ENCODE data around the gene STUM.
A peak's percentile ranks its signal among the peaks of the same experiment; 100 is the strongest.

STUM gene

GRCh38 chr1:226649244-226649643, 100.7 kb downstream of the STUM start:
- H3K4me1 ChIP-seq (ENCODE audit: control insufficient read depth in 1 of 2, insufficient read depth in 2 of 2, low read length in 2 of 2) = peaks cover 12 to 13% of the 10 kb centered on the region in 2 donors
- H3K9me3 ChIP-seq (ENCODE audit: control insufficient read depth in 1 of 2, low read length in 2 of 2) = no peaks in the 10 kb centered on the region
- peaks cover 16 to 29% of the 10 kb centered on the region in 2 donors for H3K36me3 ChIP-seq (ENCODE audit: control insufficient read depth in 1 of 2, insufficient read depth in 2 of 2, low read length in 2 of 2)
- H3K27me3 ChIP-seq (ENCODE audit: control insufficient read depth in 1 of 2, insufficient read depth in 2 of 2, low read length in 2 of 2) = no peaks in the 10 kb centered on the region
- H3K4me3 ChIP-seq (ENCODE audit: low read depth in 1 of 2, low read length in 2 of 2) = no peak overlapping the region
- H3K27ac ChIP-seq (ENCODE audit: low read depth, low read length) = no peak overlapping the region
- H3K9ac ChIP-seq (ENCODE audit: low read depth in 1 of 2, low read length in 2 of 2) = no peak overlapping the region

- Histone ChIP-seq H3K9ac (ENCODE audit: low read depth in 1 of 2, low read length in 2 of 2) (no peak overlapping the region), H3K9me3 (ENCODE audit: control insufficient read depth in 1 of 2, low read length in 2 of 2) (no peaks in the 10 kb centered on the region), H3K27ac (ENCODE audit: low read depth, low read length) (no peak overlapping the region), H3K36me3 (ENCODE audit: control insufficient read depth in 1 of 2, insufficient read depth in 2 of 2, low read length in 2 of 2) (peaks cover 16 to 29% of the 10 kb centered on the region in 2 donors), H3K27me3 (ENCODE audit: control insufficient read depth in 1 of 2, insufficient read depth in 2 of 2, low read length in 2 of 2) (no peaks in the 10 kb centered on the region), H3K4me3 (ENCODE audit: low read depth in 1 of 2, low read length in 2 of 2) (no peak overlapping the region), H3K4me1 (ENCODE audit: control insufficient read depth in 1 of 2, insufficient read depth in 2 of 2, low read length in 2 of 2) (peaks cover 12 to 13% of the 10 kb centered on the region in 2 donors)
Measured at GRCh38 chr1:226649780-226650179, 101.2 kb downstream of the STUM start.

- H3K27ac ChIP-seq (ENCODE audit: low read depth, low read length) = no peak overlapping the region
- peaks cover 16 to 29% of the 10 kb centered on the region in 2 donors for H3K36me3 ChIP-seq (ENCODE audit: control insufficient read depth in 1 of 2, insufficient read depth in 2 of 2, low read length in 2 of 2)
- H3K9ac ChIP-seq (ENCODE audit: low read depth in 1 of 2, low read length in 2 of 2) = no peak overlapping the region
- H3K4me3 ChIP-seq (ENCODE audit: low read depth in 1 of 2, low read length in 2 of 2) = no peak overlapping the region
- no peaks in the 10 kb centered on the region for H3K9me3 ChIP-seq (ENCODE audit: control insufficient read depth in 1 of 2, low read length in 2 of 2)
- H3K4me1 ChIP-seq (ENCODE audit: control insufficient read depth in 1 of 2, insufficient read depth in 2 of 2, low read length in 2 of 2) = peaks cover 16 to 17% of the 10 kb centered on the region in 2 donors
- H3K27me3 ChIP-seq (ENCODE audit: control insufficient read depth in 1 of 2, insufficient read depth in 2 of 2, low read length in 2 of 2) = no peaks in the 10 kb centered on the region
Measured at GRCh38 chr1:226650236-226650841, 101.8 kb downstream of the STUM start.

DNA sequence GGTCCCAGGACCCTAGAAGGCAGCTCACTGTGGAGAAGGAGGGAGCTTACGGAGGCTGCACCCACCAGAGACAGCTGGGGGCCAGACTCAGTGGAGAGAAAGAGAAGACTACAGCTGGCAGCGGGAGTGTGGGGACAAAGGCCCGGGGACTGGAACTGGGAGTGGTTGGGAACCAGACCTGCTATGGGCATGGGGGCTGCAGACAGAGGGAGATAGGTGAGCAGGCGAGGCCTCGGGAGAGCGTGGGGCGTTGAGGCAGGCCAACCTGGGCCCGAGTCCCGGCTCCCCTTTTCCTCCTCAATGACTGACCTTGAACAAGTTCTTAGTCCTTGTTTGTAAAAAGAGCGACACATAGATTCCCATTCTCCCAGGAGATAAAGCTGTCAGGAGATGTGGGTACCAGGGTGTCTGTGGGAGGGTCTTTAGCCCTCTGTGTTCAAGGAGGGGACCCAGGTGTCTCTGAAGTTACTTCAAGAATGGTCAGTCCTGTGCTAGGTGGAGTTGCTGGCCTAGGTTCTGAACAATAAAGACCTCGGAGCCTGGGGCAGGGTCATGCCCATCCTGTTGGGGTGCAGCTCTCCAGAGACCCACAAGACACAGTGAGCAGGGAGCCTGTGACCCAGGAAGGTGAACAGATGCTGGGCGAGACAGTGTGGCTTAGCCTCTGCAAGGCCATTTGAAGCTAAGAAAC, 102.6 kb downstream of the STUM start:
- H3K27ac ChIP-seq (ENCODE audit: low read depth, low read length) = no peak overlapping the region
- no peaks in the 10 kb centered on the region for H3K27me3 ChIP-seq (ENCODE audit: control insufficient read depth in 1 of 2, insufficient read depth in 2 of 2, low read length in 2 of 2)
- no peaks in the 10 kb centered on the region for H3K9me3 ChIP-seq (ENCODE audit: control insufficient read depth in 1 of 2, low read length in 2 of 2)
- H3K4me1 ChIP-seq (ENCODE audit: control insufficient read depth in 1 of 2, insufficient read depth in 2 of 2, low read length in 2 of 2) = peaks cover 24 to 25% of the 10 kb centered on the region in 2 donors
- no peak overlapping the region for H3K9ac ChIP-seq (ENCODE audit: low read depth in 1 of 2, low read length in 2 of 2)
- no peak overlapping the region for H3K4me3 ChIP-seq (ENCODE audit: low read depth in 1 of 2, low read length in 2 of 2)
- peaks cover 16 to 26% of the 10 kb centered on the region in 2 donors for H3K36me3 ChIP-seq (ENCODE audit: control insufficient read depth in 1 of 2, insufficient read depth in 2 of 2, low read length in 2 of 2)

GRCh38 chr1:226651732-226652105, 103.2 kb downstream of the STUM start:
- Histone ChIP-seq H3K27me3 (ENCODE audit: control insufficient read depth in 1 of 2, insufficient read depth in 2 of 2, low read length in 2 of 2) (no peaks in the 10 kb centered on the region), H3K27ac (ENCODE audit: low read depth, low read length) (no peak overlapping the region), H3K4me1 (ENCODE audit: control insufficient read depth in 1 of 2, insufficient read depth in 2 of 2, low read length in 2 of 2) (peaks cover 30% of the 10 kb centered on the region in 2 donors)

DNA sequence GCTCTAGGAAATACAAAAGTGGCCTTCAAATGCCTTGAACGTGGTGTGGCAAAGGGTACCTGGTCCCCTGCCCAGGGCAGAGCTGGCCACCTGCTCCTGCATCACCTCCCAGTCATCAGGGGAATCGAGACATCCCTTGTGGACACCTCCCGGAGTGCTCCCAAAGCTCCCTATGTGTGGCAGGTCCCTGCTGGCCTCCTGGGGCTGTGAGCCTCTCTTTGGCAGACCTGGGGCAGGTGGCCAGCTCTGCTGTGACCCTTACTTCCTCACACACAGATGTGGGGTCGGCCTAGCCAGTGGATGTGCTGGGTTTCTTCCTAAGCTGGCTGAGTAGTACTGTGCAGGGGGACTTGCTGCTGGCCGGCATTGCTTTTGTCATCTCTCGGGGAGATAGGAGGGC, 104.0 kb downstream of the STUM start:
- Histone ChIP-seq H3K4me3 (ENCODE audit: low read depth in 1 of 2, low read length in 2 of 2) (no peak overlapping the region), H3K9ac (ENCODE audit: low read depth in 1 of 2, low read length in 2 of 2) (no peak overlapping the region), H3K9me3 (ENCODE audit: control insufficient read depth in 1 of 2, low read length in 2 of 2) (no peaks in the 10 kb centered on the region), H3K27me3 (ENCODE audit: control insufficient read depth in 1 of 2, insufficient read depth in 2 of 2, low read length in 2 of 2) (no peaks in the 10 kb centered on the region), H3K36me3 (ENCODE audit: control insufficient read depth in 1 of 2, insufficient read depth in 2 of 2, low read length in 2 of 2) (peaks cover 8 to 17% of the 10 kb centered on the region in 2 donors), H3K27ac (ENCODE audit: low read depth, low read length) (no peak overlapping the region), H3K4me1 (ENCODE audit: control insufficient read depth in 1 of 2, insufficient read depth in 2 of 2, low read length in 2 of 2) (peaks cover 37 to 38% of the 10 kb centered on the region in 2 donors)

More at GRCh38 chr1:226651732-226652105, 103.2 kb downstream of the STUM start:
- Histone ChIP-seq H3K9ac (ENCODE audit: low read depth in 1 of 2, low read length in 2 of 2) (no peak overlapping the region), H3K9me3 (ENCODE audit: control insufficient read depth in 1 of 2, low read length in 2 of 2) (no peaks in the 10 kb centered on the region), H3K4me3 (ENCODE audit: low read depth in 1 of 2, low read length in 2 of 2) (no peak overlapping the region), H3K36me3 (ENCODE audit: control insufficient read depth in 1 of 2, insufficient read depth in 2 of 2, low read length in 2 of 2) (peaks cover 16 to 26% of the 10 kb centered on the region in 2 donors)

- H3K27me3 ChIP-seq (ENCODE audit: control insufficient read depth in 1 of 2, insufficient read depth in 2 of 2, low read length in 2 of 2) = no peaks in the 10 kb centered on the region
- no peaks in the 10 kb centered on the region for H3K9me3 ChIP-seq (ENCODE audit: control insufficient read depth in 1 of 2, low read length in 2 of 2)
- H3K4me1 ChIP-seq (ENCODE audit: control insufficient read depth in 1 of 2, insufficient read depth in 2 of 2, low read length in 2 of 2) = peaks cover 37 to 41% of the 10 kb centered on the region in 2 donors
- no peak overlapping the region for H3K27ac ChIP-seq (ENCODE audit: low read depth, low read length)
- peaks cover 0 to 9% of the 10 kb centered on the region in 2 donors for H3K36me3 ChIP-seq (ENCODE audit: control insufficient read depth in 1 of 2, insufficient read depth in 2 of 2, low read length in 2 of 2)
- H3K4me3 ChIP-seq (ENCODE audit: low read depth in 1 of 2, low read length in 2 of 2) = no peak overlapping the region
- H3K9ac ChIP-seq (ENCODE audit: low read depth in 1 of 2, low read length in 2 of 2) = no peak overlapping the region
Measured at GRCh38 chr1:226653311-226653921, 104.9 kb downstream of the STUM start.

DNA sequence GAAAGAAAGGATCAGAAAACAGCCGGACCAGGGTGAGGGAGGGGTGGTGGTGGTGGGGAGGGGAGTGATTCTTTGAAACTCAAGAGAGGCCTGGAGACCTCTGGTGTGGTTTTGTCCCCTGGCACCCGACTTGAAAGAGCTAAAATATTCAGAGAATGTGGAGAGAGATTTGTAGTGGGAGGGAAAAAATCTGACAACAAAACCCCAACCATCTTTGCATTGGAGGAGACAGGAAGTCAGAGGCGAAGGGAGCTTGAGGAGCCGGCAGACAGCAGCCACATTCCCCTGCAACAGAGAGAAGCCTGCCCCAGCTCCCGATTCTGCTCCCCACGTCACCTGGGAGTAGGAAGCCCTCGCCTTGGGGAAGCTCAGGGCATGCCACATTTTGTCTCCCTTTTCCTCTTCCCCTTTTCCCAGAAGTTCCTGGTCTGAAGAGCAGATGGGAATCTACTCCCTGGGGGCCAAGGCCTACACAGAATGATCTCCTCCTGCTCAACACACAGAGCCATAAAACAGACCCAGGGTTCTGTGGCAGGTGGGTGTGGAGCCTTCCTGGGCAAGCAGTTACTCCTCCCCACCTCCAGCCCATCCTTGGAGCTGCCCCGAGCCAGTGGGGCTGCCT, 105.6 kb downstream of the STUM start:
- Histone ChIP-seq H3K4me1 (ENCODE audit: control insufficient read depth in 1 of 2, insufficient read depth in 2 of 2, low read length in 2 of 2) (peaks cover 37 to 41% of the 10 kb centered on the region in 2 donors), H3K36me3 (ENCODE audit: control insufficient read depth in 1 of 2, insufficient read depth in 2 of 2, low read length in 2 of 2) (peaks cover 0 to 3% of the 10 kb centered on the region in 2 donors), H3K27ac (ENCODE audit: low read depth, low read length) (no peak overlapping the region), H3K9me3 (ENCODE audit: control insufficient read depth in 1 of 2, low read length in 2 of 2) (no peaks in the 10 kb centered on the region), H3K27me3 (ENCODE audit: control insufficient read depth in 1 of 2, insufficient read depth in 2 of 2, low read length in 2 of 2) (no peaks in the 10 kb centered on the region), H3K4me3 (ENCODE audit: low read depth in 1 of 2, low read length in 2 of 2) (peak overlapping the region in 1 of 2 donors; percentile 12), H3K9ac (ENCODE audit: low read depth in 1 of 2, low read length in 2 of 2) (peak overlapping the region; percentile 26 to 38)

GRCh38 chr1:226654668-226655055, 106.1 kb downstream of the STUM start:
- peak overlapping the region in 1 of 2 donors; percentile 38 for H3K9ac ChIP-seq (ENCODE audit: low read depth in 1 of 2, low read length in 2 of 2)
- no peak overlapping the region for H3K27ac ChIP-seq (ENCODE audit: low read depth, low read length)
- H3K9me3 ChIP-seq (ENCODE audit: control insufficient read depth in 1 of 2, low read length in 2 of 2) = no peaks in the 10 kb centered on the region
- H3K27me3 ChIP-seq (ENCODE audit: control insufficient read depth in 1 of 2, insufficient read depth in 2 of 2, low read length in 2 of 2) = no peaks in the 10 kb centered on the region
- H3K4me3 ChIP-seq (ENCODE audit: low read depth in 1 of 2, low read length in 2 of 2) = peak overlapping the region in 1 of 2 donors; percentile 12
- H3K4me1 ChIP-seq (ENCODE audit: control insufficient read depth in 1 of 2, insufficient read depth in 2 of 2, low read length in 2 of 2) = peaks cover 37 to 43% of the 10 kb centered on the region in 2 donors
- H3K36me3 ChIP-seq (ENCODE audit: control insufficient read depth in 1 of 2, insufficient read depth in 2 of 2, low read length in 2 of 2) = no peaks in the 10 kb centered on the region

Measured in duodenal mucosa (tissue), 2 donors.